ENCODE data around the gene IFT88. TPM values are rescaled to one million over a fixed set of nuclear protein-coding genes. Genes with fewer than 3 reads are reported as not detected.

The IFT88 gene
- total RNA-seq, 1 donor from 2014 or later = 15.3 TPM

DNA sequence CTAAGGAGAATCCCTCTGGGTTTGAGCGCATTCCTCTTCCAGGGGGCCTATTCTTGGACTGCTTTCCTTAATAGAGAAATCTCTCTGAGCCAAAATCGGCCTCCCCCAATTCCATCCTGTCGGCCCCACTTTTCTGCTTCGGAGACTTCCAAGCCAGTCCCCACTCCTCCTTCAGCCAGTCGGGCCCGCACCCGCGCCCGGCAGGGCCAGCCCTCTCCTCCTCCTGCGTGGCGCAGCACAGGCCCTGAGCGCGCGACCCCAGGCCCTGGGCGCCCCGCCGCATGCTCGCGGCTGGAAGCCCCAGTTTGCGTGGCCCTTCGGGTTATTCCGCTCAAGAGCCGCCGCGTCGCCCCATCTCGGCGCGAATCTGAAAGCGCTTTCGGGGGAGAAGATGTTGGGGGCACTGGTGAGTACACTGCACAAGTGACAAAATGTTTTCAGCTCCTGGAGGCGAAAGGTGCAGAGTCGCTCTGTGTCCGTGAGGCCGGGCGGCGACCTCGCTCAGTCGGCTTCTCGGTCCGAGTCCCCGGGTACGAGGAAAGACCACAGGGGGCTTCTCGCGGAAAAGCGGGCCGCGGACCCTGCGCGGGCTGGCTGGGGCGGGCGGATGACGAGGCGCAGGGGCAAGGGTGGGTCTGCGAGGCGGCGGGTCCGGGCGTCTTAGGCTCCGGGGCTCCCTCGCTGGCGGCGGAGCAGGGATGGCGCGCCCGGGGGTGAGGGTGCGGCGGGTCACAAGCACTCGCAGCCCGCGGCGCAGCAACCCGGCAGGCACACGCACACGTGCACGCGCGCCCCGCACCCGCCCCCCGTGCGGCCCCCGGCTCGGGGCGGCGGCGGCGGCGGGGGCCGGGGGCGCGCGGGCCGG, 136.2 kb downstream of the IFT88 start, which contains the start of gene IL17D:
IL17D (plus strand) TSS at position 785 of the 865 bp plus-strand sequence. CDS start 303 bp downstream, outside the sequence.
- peak within 1 kb of the TSS; percentile 49 for H3K27ac ChIP-seq
- DNase-seq = peak; percentile 55

DNA sequence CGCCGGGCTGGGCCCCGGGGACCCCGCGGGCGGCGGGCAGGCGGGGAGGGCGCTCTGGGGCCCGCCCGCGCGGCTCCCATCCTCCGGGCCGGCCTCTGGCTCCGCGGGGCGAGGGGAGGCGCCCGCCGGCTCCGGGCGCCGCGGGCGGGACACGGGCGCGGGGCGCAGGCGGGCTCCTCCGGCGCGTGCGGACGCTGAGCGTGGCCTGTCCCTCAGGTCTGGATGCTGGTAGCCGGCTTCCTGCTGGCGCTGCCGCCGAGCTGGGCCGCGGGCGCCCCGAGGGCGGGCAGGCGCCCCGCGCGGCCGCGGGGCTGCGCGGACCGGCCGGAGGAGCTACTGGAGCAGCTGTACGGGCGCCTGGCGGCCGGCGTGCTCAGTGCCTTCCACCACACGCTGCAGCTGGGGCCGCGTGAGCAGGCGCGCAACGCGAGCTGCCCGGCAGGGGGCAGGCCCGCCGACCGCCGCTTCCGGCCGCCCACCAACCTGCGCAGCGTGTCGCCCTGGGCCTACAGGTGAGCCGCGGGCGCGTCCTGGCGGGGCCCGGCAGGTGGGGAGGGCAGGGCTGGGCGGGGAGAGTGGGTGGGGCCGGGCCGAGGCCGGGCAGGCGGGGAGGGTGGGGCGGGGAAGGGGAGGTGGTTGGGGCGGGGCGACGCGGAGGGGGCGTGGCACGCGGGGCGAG, 137.0 kb downstream of the IFT88 start:
- H3K4me1 ChIP-seq = peaks cover 15% of the 10 kb centered on the region
- TF ChIP-seq, protein P1, sequence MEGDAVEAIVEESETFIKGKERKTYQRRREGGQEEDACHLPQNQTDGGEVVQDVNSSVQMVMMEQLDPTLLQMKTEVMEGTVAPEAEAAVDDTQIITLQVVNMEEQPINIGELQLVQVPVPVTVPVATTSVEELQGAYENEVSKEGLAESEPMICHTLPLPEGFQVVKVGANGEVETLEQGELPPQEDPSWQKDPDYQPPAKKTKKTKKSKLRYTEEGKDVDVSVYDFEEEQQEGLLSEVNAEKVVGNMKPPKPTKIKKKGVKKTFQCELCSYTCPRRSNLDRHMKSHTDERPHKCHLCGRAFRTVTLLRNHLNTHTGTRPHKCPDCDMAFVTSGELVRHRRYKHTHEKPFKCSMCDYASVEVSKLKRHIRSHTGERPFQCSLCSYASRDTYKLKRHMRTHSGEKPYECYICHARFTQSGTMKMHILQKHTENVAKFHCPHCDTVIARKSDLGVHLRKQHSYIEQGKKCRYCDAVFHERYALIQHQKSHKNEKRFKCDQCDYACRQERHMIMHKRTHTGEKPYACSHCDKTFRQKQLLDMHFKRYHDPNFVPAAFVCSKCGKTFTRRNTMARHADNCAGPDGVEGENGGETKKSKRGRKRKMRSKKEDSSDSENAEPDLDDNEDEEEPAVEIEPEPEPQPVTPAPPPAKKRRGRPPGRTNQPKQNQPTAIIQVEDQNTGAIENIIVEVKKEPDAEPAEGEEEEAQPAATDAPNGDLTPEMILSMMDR (IDR thresholded peaks at IDR 0.05) = peak; percentile 50
- H3K27ac ChIP-seq = no peak overlapping the region
- peak overlapping the region; percentile 47 for H3K4me3 ChIP-seq
- peak; percentile 93 to 96 for ATAC-seq
- H3K27me3 ChIP-seq (ENCODE audit: low read depth) = peaks cover 7% of the 10 kb centered on the region
- no peaks in the 10 kb centered on the region for H3K9me3 ChIP-seq
- H3K36me3 ChIP-seq = no peaks in the 10 kb centered on the region
- peak; percentile 90 for DNase-seq
- intact Hi-C loops (cut with DNase I) = no loop called here

More for the DNA sequence above, 136.2 kb downstream of the IFT88 start, which contains the start of gene IL17D:
- peak within 1 kb of the TSS; percentile 73 for H3K4me3 ChIP-seq
- ATAC-seq = peak; percentile 47 to 49
- no peaks in the 10 kb centered on the region for H3K9me3 ChIP-seq
- peaks cover 15% of the 10 kb centered on the region for H3K4me1 ChIP-seq
- TF ChIP-seq, protein P1 (IDR thresholded peaks at IDR 0.05) = no peak
- H3K36me3 ChIP-seq = no peaks in the 10 kb centered on the region
- intact Hi-C loops (cut with DNase I) = no loop called here
- H3K27me3 ChIP-seq (ENCODE audit: low read depth) = peaks cover 7% of the 10 kb centered on the region

DNA sequence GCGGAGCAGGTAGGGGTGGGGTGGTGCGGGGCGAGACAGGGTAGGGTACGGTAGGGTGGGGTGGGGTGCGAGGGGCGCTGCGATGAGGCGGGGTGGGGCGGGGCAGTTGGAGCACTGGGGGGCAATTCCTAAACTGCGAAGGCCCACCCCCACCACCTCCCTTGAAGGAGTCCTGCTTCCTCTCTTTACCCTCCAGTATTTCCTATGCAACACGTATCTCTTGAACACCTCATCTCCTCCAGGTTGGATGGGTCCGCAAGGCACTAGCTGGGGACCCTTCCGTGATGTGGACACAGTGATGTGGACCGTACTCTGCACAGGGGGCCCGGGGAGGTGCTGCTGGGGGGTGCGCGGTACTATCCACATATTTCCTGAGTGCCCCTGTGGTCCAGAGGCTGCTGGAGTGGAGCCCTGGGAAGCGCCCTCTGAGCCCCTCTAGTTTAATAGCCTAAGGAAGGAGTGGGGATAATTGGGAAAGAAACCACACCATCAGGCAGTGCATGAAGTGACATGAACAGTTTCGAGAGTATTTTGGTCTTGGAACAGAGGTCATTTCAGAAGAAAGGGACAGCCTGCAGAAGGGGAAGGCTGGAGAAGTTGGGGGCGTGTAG, 137.6 kb downstream of the IFT88 start:
- ATAC-seq = peak; percentile 11 to 38
- no peak overlapping the region for H3K27ac ChIP-seq
- no peaks in the 10 kb centered on the region for H3K9me3 ChIP-seq
- H3K36me3 ChIP-seq = no peaks in the 10 kb centered on the region
- H3K27me3 ChIP-seq (ENCODE audit: low read depth) = peaks cover 7% of the 10 kb centered on the region
- H3K4me1 ChIP-seq = peaks cover 15% of the 10 kb centered on the region
- peak overlapping the region; percentile 47 for H3K4me3 ChIP-seq
- DNase-seq = no peak
- intact Hi-C loops (cut with DNase I) = no loop called here
- TF ChIP-seq, protein P1 (IDR thresholded peaks at IDR 0.05) = no peak

DNA sequence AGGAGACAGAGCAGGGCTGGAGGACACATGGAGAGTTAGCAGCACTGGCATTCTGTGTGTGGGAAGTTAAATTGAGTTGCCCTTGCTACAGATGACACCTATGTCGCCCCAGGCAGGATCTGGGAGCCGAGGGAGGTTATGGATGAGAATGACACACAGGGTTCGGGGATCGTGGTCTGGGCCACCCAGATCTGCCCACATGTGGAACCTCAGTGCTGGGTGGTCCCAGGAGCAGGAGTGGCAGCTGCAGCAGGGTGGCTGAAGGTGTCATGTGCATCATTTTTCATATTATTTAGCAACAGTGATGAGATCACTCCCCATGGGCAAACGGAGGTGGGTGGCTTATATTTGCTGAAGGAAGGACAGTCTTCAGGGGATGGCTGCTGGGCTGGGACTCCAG, 139.7 kb downstream of the IFT88 start:
- H3K4me3 ChIP-seq = no peak overlapping the region
- H3K27me3 ChIP-seq (ENCODE audit: low read depth) = peaks cover 7% of the 10 kb centered on the region
- H3K27ac ChIP-seq = no peak overlapping the region
- H3K36me3 ChIP-seq = no peaks in the 10 kb centered on the region
- ATAC-seq = no peak
- no peaks in the 10 kb centered on the region for H3K9me3 ChIP-seq
- TF ChIP-seq, protein P1 (IDR thresholded peaks at IDR 0.05) = no peak
- DNase-seq = no peak
- intact Hi-C loops (cut with DNase I) = no loop called here
- peaks cover 15% of the 10 kb centered on the region for H3K4me1 ChIP-seq

DNA sequence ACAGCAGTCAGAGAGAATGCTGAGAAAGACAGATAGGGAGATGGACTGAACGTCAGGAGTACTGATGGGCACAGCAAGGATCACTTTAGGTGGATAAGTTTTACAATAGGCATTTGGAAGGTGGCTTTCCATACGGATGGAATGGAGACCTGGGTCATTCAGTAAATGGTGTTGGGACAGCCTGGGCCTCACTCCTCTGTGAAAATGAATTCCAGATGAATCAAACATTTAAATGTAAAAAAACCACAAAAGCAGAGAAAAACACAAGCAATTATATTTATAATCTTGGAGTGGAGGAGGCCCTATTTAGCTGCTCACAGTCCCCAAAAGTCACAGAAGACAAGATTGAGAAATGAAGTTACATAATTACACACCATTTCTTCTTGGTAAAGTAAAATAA, 141.3 kb downstream of the IFT88 start:
- intact Hi-C loops (cut with DNase I) = no loop called here
- Histone ChIP-seq H3K27ac (no peak overlapping the region), H3K9me3 (no peaks in the 10 kb centered on the region), H3K4me3 (no peak overlapping the region), H3K4me1 (peaks cover 5% of the 10 kb centered on the region), H3K27me3 (ENCODE audit: low read depth) (no peaks in the 10 kb centered on the region), H3K36me3 (no peaks in the 10 kb centered on the region)
- TF ChIP-seq, protein P1 (IDR thresholded peaks at IDR 0.05) = no peak
- ATAC-seq (no peak), DNase-seq (no peak)

Measured in lower lobe of right lung (tissue), 2 donors.